ENCODE measurements around the gene CCL2.

CCL2 gene

DNA sequence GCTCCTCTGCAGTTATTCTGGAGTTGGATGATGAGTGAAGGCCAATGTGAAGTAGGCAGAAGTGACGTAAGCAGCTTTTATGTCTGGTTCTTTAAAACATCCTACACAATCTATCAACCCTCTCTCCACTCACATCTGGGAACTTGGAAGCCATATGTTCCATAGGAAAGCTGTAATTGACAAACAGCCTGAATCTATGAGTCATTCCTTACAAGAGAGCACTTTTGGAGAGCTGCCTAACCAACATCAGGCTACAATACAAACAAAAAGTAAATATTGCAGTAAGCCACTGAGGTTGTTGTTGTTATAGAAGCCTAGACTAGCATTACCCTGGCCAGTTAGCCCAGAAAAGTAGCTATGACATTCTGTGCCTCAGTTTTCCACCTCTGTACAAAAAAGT, 20.8 kb downstream of the CCL2 start:
- no peak for DNase-seq

DNA sequence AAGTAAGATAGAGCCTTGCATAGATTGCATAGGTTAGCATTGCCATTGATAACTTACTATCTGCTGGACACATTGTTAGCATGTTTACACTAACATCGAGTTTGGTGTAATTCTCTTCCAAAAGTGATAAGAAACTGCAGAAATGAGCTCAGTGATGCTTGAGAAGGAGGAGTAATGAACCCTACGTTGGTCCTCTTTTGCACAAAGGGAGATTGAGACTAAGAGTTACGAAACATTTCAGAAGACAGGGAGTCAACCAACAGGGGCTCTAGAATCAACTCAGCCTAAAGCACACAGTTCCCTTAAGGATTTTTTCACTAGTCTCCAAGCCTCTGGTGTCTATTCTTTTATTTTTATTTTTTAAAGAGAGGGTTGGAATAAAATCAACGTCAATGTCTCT, 21.7 kb downstream of the CCL2 start:
- no peak for DNase-seq

DNA sequence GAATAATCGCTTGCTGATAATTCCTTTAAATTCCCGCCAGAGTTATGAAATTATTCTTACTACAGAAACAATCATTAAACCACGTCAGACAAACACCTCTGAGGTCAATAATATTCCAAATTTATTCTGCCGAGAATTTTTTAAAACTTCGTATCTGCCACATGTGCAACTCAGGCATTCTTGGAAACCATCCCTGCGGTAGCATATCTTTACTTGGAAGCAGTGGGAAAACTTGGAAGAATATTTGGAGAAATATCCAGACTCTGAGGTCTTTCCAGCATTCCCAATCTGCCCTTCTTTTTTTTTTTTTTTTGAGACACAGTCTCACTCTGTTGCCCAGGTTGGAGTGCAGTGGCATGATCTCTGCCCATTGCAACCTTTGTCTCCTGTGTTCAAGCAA, 28.5 kb downstream of the CCL2 start:
- DNase-seq, result no peak

GRCh38 chr17:34285286-34285792, 30.3 kb downstream of the CCL2 start, which contains the start of gene CCL11:
Gene CCL11 (plus strand): TSS chr17:34285742. CDS start chr17:34285809, 67 bp downstream.
- DNase-seq, result no peak

DNA sequence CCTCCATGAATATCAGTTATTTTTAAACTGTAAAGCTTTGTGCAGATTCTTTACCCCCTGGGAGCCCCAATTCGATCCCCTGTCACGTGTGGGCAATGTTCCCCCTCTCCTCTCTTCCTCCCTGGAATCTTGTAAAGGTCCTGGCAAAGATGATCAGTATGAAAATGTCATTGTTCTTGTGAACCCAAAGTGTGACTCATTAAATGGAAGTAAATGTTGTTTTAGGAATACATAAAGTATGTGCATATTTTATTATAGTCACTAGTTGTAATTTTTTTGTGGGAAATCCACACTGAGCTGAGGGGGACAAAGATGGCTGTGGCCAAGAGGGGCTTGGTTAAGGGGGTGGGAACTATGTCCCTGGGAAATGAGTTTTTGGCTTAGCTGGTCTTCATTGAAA, 32.8 kb downstream of the CCL2 start:
- DNase-seq, result no peak

DNA sequence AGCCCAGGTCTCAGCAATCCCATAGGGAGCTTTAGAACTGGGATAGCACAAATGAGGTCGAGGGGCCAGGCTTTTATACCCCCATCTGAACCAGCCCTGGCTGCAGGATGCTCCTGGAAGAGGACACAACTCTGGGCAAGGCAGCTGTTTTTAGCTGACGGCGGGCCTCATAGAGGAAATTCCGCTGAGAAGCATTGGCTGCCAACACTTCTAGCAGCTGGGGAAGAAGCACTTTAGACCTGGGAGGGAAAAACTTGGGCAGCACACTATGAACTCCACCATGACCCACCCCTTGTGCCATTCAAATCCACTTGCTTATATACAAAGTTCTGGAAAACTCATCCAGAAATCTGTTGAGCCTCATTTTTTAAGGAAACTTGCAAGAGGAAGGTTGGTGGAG, 35.5 kb downstream of the CCL2 start:
- DNase-seq, result no peak

DNA sequence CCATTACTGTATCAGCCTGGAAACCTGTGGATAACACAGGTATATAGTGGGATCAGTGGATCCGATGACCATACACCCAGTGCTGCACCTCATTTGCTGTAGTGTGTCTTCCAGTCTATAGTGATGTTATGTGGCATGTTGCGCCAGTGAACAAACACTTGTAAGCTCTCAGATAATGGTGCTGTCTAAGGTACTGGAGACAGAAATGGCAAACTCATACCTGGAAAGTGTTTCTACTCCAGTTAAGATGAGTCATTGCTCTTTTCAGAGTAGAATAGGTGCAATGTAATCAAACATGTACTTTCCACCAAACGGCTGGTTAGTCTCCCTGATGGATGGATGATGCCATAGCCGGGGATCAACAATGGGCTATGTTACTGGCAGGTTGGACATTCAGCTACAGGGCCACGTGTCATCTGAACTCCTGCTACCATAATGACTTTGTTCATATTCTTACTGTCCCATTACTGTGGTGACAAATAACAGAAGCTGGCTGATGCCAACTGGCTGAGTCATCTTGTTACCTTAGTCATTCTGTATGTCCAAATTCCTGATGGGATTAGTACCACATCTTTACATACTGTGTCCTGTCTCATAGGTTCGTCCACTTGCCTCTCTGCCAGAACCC, 36.8 kb downstream of the CCL2 start:
- no peak for DNase-seq

DNA sequence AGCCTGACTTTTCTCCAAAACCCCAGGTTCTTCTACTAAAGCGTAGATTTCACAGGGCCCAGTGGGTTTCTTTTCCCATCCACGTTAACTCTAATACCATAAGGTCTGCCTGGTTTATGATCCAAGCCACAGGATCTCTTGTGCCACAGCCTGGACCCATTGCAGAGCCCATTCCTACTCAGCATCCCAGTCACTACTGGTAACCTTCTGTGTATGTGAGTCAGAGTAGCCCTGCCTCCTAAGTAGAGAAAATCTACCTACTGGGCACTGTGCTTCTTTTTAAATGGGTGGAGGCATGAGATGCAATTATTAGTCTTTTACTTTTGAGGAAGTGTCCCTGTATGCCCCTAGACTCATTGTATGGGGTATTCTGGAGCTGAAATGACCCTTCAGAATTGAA, 43.9 kb downstream of the CCL2 start:
- DNase-seq, result no peak

- DNase-seq, result no peak
Measured at GRCh38 chr17:34299956-34300577, 45.0 kb downstream of the CCL2 start.

DNA sequence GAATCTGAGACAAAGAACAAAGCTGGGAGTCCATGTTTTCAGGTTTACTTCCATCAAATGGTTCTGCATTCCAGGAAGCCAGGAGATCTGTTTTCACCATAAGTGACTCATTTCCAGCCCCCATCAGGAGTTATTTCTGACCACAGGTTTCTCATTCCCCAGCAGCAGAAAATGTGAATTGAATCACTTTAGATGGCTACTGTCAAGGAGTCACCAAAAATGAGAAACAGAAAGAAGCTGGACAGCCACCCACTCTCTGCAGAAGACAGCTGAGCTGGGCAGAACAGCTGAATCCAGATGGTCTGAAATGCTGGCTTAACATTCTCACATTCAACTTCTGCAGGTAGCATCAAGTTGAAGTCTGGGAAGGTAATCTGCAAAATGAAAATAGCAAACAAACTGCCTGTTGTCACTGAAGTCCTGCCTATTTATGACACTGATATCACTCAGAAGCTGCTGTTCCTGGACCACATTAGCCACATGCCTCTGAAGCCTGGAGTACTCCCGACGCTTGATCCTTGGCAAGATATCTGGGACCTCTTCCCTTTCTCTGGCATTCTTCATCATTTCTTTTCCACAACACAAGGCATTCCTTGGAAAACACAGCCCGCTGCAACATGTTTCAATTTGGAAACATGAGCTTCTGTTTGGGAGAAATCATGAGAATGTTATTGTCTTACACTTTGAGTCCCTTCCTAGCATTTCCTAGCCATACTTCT, 45.7 kb downstream of the CCL2 start:
- DNase-seq, result no peak

DNA sequence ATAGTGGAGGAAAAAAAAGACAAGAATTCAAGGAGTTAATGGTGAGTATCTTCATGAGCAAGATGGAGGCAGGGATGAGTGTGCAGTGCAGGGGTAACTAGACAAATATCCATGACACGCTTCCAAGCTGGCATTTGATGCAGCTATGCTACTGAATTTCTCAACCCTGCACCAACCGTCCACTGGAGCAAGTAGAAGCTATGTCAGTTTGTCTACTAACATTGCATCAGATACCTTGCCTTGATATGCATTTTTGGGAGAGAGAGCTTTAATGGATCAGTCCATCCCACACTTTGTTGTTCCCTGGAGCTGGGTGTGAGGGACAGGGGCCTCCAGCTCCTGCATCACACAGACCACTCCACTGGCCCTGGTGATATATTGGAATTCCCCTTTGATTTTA, 46.9 kb downstream of the CCL2 start:
- DNase-seq, result no peak

DNA sequence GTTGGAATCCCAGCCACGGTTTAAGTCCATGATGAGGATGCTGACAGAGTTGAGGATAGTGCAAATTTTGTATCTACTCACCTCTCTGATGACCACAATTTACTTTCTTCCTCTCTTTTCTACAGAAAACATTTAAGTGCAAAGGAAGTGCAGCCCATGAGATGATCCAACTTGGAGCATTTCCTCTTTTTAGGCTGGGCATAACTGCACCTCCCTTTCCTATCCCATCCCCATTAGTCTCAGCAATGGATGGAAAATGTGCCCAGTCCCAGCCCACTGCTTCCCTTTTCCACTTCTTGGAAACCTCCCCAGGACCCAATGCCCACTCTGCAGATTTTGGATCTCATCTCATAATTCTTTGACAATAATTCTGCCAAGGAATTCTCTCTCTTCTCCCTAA, 47.6 kb downstream of the CCL2 start:
- no peak for DNase-seq

- DNase-seq, result no peak
Measured at GRCh38 chr17:34303606-34304005, 48.5 kb downstream of the CCL2 start.

GRCh38 chr17:34305061-34305460, 50.0 kb downstream of the CCL2 start:
- no peak for DNase-seq

DNA sequence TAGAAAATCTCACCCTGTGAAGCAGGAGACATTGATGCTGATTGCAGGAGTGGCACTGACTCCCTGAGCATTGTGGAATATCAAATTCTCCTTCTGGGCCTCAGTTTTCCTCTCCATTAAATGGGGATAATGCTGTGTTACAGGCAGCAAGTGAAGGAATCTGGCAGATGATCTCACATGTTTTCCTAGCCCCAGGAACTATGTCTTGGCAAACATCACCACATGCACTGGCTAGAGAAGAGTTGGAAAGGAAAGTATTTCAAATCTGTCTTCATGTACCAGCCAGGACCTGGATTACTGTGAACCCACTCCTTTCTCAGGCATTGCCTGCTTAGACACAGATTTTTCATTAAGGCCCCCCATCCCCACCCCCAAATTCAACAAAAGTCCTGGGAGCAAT, 50.5 kb downstream of the CCL2 start:
- no peak for DNase-seq

GRCh38 chr17:34306466-34306865, 51.4 kb downstream of the CCL2 start:
- no peak for DNase-seq

Measured in bone marrow (tissue), 2 donors.